ENCODE results near the gene SLC35F6.
"Not testable (repeated sequence)": the region's sequence is repeated elsewhere in the genome, so short reads cannot be mapped to it uniquely, and the experiment has no call there.

- TF ChIP-seq, protein P1, sequence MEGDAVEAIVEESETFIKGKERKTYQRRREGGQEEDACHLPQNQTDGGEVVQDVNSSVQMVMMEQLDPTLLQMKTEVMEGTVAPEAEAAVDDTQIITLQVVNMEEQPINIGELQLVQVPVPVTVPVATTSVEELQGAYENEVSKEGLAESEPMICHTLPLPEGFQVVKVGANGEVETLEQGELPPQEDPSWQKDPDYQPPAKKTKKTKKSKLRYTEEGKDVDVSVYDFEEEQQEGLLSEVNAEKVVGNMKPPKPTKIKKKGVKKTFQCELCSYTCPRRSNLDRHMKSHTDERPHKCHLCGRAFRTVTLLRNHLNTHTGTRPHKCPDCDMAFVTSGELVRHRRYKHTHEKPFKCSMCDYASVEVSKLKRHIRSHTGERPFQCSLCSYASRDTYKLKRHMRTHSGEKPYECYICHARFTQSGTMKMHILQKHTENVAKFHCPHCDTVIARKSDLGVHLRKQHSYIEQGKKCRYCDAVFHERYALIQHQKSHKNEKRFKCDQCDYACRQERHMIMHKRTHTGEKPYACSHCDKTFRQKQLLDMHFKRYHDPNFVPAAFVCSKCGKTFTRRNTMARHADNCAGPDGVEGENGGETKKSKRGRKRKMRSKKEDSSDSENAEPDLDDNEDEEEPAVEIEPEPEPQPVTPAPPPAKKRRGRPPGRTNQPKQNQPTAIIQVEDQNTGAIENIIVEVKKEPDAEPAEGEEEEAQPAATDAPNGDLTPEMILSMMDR (IDR thresholded peaks at IDR 0.05): not testable (repeated sequence)
- not testable (repeated sequence) for TF ChIP-seq POLR2A, EP300 (IDR thresholded peaks at IDR 0.05)
Observed at GRCh38 chr2:26750467-26750866, 13.6 kb upstream of the SLC35F6 start.

All from ovary (tissue), 3 donors.